GM23338 (cell line): ENCODE measurements around the gene STK36. TPM values are rescaled to one million over a fixed set of nuclear protein-coding genes. Genes with fewer than 3 reads are reported as not detected.

Experiments used
- ATAC-seq: fragments of 200-7000 bp; cut with Tn5 transposase; 3 replicates; pipeline ENCODE4 v1.9.1; 2020
- DNase-seq: peaks from one replicate; pipeline ENCODE4 v3.0.0-alpha.2; 2015; ENCODE audit warnings: low spot score
- H2AFZ ChIP-seq: fragments of 200-600 bp; sonication (generic); 2 replicates; pipeline ENCODE4 v1.8.0; 2016; ENCODE audit warnings: antibody characterized with exemption, mild to moderate bottlenecking, moderate library complexity
- H3F3A ChIP-seq: fragments of 200-600 bp; sonication (generic); replicated peaks from 2 replicates; pipeline ENCODE4 v1.8.0; 2017; ENCODE audit warnings: antibody characterized with exemption, mixed run types, low read depth
- H3K27ac ChIP-seq: fragments of 200-600 bp; sonication (generic); 2 replicates; pipeline ENCODE4 v1.6.1; 2016; ENCODE audit warnings: low read depth
- H3K27me3 ChIP-seq: fragments of 200-600 bp; sonication (generic); 2 replicates; pipeline ENCODE4 v1.8.0; 2016; ENCODE audit warnings: mild to moderate bottlenecking, mixed run types, moderate library complexity; ENCODE audit not compliant: insufficient read depth
- H3K36me3 ChIP-seq: fragments of 200-600 bp; sonication (generic); 2 replicates; pipeline ENCODE4 v1.8.0; 2016; ENCODE audit warnings: mild to moderate bottlenecking; ENCODE audit not compliant: insufficient read depth
- H3K4me1 ChIP-seq: fragments of 200-600 bp; sonication (generic); 2 replicates; pipeline ENCODE4 v1.8.0; 2016; ENCODE audit warnings: mild to moderate bottlenecking, moderate library complexity; ENCODE audit not compliant: insufficient read depth
- H3K4me2 ChIP-seq: fragments of 200-600 bp; sonication (generic); 2 replicates; pipeline ENCODE4 v1.7.1; 2017; ENCODE audit warnings: mixed run types
- H3K4me3 ChIP-seq: fragments of 200-600 bp; sonication (generic); 2 replicates; pipeline ENCODE4 v1.6.1; 2016; ENCODE audit warnings: mixed run types
- H3K79me2 ChIP-seq: fragments of 200-600 bp; sonication (generic); replicated peaks from 2 replicates; pipeline ENCODE4 v1.8.0; 2017; ENCODE audit warnings: mild to moderate bottlenecking; ENCODE audit not compliant: insufficient read depth
- H3K9me2 ChIP-seq: fragments of 200-600 bp; sonication (generic); 2 replicates; pipeline ENCODE4 v1.8.0; 2017; ENCODE audit not compliant: insufficient read depth
- H4K20me1 ChIP-seq: fragments of 200-600 bp; sonication (generic); replicated peaks from 2 replicates; pipeline ENCODE4 v1.8.0; 2017; ENCODE audit warnings: mild to moderate bottlenecking; ENCODE audit not compliant: insufficient read depth
- H3K27ac Mint-ChIP-seq: 2 replicates; pipeline ENCODE4 v1.8.0; 2020; ENCODE audit warnings: inconsistent platforms, mild to moderate bottlenecking, moderate library complexity, mixed read lengths
- H3K27me3 Mint-ChIP-seq: 3 replicates; pipeline ENCODE4 v1.8.0; 2022; ENCODE audit warnings: low read depth, mild to moderate bottlenecking, moderate library complexity, mixed read lengths, inconsistent platforms; ENCODE audit not compliant: insufficient read depth, poor library complexity
- H3K36me3 Mint-ChIP-seq: 3 replicates; pipeline ENCODE4 v1.8.0; 2021; ENCODE audit warnings: low read depth, mild to moderate bottlenecking, inconsistent platforms, moderate library complexity, mixed read lengths
- H3K4me1 Mint-ChIP-seq: 3 replicates; pipeline ENCODE4 v1.8.0; 2020; ENCODE audit warnings: mild to moderate bottlenecking, inconsistent platforms, mixed read lengths
- H3K4me3 Mint-ChIP-seq: 3 replicates; pipeline ENCODE4 v1.8.0; 2021; ENCODE audit warnings: moderate library complexity, mild to moderate bottlenecking, inconsistent platforms, mixed read lengths
- H3K9me3 Mint-ChIP-seq: 3 replicates; pipeline ENCODE4 v1.8.0; 2020; ENCODE audit warnings: moderate library complexity, mild to moderate bottlenecking, inconsistent platforms, mixed read lengths
- CREB1 ChIP-seq: fragments of 250-450 bp; sonication (Bioruptor Pico); IDR thresholded peaks from 2 replicates; pipeline ENCODE4 v1.5.0; 2020; ENCODE audit warnings: low read depth, mild to moderate bottlenecking, moderate library complexity
- EZH2 ChIP-seq: fragments of 200-600 bp; sonication (generic); IDR thresholded peaks from one replicate; pipeline ENCODE4 v1.8.0; 2017; ENCODE audit warnings: antibody characterized with exemption, mild to moderate bottlenecking, low read depth; ENCODE audit not compliant: unreplicated experiment
- EZH2phosphoT487 ChIP-seq: fragments of 200-600 bp; sonication (generic); IDR thresholded peaks from one replicate; pipeline ENCODE4 v1.8.1; 2018; ENCODE audit warnings: antibody characterized with exemption; ENCODE audit not compliant: unreplicated experiment
- JUNB ChIP-seq: IDR thresholded peaks from one replicate; pipeline ENCODE4 v1.6.1; 2016; ENCODE audit warnings: antibody characterized with exemption; ENCODE audit not compliant: unreplicated experiment
- NANOG ChIP-seq: IDR thresholded peaks from 2 replicates; pipeline ENCODE4 v1.6.1; 2016; ENCODE audit warnings: antibody characterized with exemption, borderline replicate concordance
- POLR2AphosphoS5 ChIP-seq: IDR thresholded peaks from 2 replicates; pipeline ENCODE4 v1.6.1; 2016; ENCODE audit warnings: antibody characterized with exemption, low read depth
- STAT1 ChIP-seq: IDR thresholded peaks from one replicate; pipeline ENCODE4 v1.6.1; 2016; ENCODE audit warnings: antibody characterized with exemption; ENCODE audit not compliant: unreplicated experiment
- ZNF114 ChIP-seq: fragments of 250-450 bp; sonication (Bioruptor Pico); IDR thresholded peaks from 2 replicates; pipeline ENCODE4 v1.5.0; 2020; ENCODE audit warnings: mild to moderate bottlenecking, moderate library complexity
- ZNF331 ChIP-seq: fragments of 250-450 bp; sonication (Bioruptor Pico); IDR thresholded peaks from 2 replicates; pipeline ENCODE4 v1.5.0; 2020; ENCODE audit warnings: low read depth, mild to moderate bottlenecking, moderate library complexity
- polyA plus RNA-seq: library from polyadenylated mRNA; unstranded; fragments of >200 nt; fragmentation: Nextera tagmentation; extraction: Ambion mirVana; gene quantifications from 2 replicates; pipeline ENCODE4 v1.2.1, GENCODE V29; 2016
- total RNA-seq: library from RNA; depleted of rRNA; stranded (reverse); fragments of >200 nt; shearing (Covaris generic); gene quantifications from 2 replicates; pipeline ENCODE4 v1.2.3, GENCODE V29; 2014
- TF ChIP-seq, protein P1 (sequence below): fragments of 250-450 bp; sonication (Bioruptor Pico); IDR thresholded peaks from 2 replicates; pipeline ENCODE4 v1.5.0; 2020; ENCODE audit warnings: mild to moderate bottlenecking, moderate library complexity
- TF ChIP-seq, protein P2 (sequence below): IDR thresholded peaks from one replicate; pipeline ENCODE4 v1.6.1; 2018; ENCODE audit warnings: antibody characterized with exemption; ENCODE audit not compliant: unreplicated experiment
- TF ChIP-seq, protein P3 (sequence below), 2 experiments: fragments of 200-600 bp in 1 of 2; sonication (generic) in 1 of 2; conservative IDR thresholded peaks; 2 replicates each; pipeline versions ENCODE4 v1.5.1 to v1.6.1; 2016 to 2017; ENCODE audit warnings: antibody characterized with exemption in 2 of 2, low read depth in 2 of 2, mild to moderate bottlenecking in 2 of 2, moderate library complexity in 1 of 2
- TF ChIP-seq, protein P4 (sequence below): IDR thresholded peaks from 2 replicates; pipeline ENCODE4 v1.6.1; 2016; ENCODE audit warnings: antibody characterized with exemption

The STK36 gene
- total and polyA plus RNA-seq, 2 experiments from 2014 or later = 21.2 to 26.3 TPM

DNA sequence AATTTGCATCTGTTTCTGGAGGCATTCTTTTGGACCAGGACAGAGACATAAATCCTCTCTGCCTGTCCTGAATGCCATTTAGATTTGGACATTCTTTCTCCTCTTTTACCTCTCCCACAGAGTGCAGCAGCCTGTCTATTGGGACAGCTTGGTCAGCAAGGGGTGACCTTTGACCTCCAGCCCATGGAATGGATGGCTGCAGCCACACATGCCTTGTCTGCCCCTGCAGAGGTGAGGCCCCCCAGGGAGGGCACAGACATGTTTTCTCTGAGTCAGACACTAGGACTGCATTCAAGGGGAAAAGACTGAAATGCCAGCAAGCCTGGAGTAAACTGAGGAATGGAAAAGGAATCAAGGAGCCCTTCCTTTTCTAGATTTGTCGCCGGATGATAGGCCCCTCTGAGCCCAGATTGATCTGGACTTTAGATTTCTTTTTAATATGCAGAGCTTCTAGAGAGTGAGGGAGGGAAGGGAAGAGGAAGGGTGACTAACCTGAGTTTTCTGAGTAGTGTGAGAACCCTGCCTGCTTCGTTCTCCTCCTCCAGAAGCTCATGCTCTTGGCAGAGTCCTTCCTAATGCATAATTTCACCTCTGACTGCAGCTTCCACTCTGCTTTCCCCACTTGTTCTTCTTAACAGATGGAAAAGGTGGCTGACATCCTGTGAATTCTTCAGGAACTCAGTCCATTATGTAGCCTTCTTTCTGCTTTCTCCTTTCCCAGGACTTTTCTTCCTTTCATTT is 22.7 kb downstream of the STK36 start:
- Histone ChIP-seq H3K27ac (no peak overlapping the region), H3K4me1 (no peaks in the 10 kb centered on the region), H3K4me2 (no peak overlapping the region), H3K79me2 (no peaks in the 10 kb centered on the region), H3K27me3 (no peaks in the 10 kb centered on the region), H4K20me1 (no peaks in the 10 kb centered on the region; the same call in none of the 2 replicates), H3K36me3 (peaks cover 12% of the 10 kb centered on the region; the same call in 1 of the 2 replicates), H2AFZ (no peak overlapping the region), H3K4me3 (no peak overlapping the region), H3K9me2 (no peaks in the 10 kb centered on the region), H3F3A (no peaks in the 10 kb centered on the region)
- no peak overlapping the region for H3K4me3 Mint-ChIP-seq
- peaks cover 25% of the 10 kb centered on the region for H3K36me3 Mint-ChIP-seq
- no peaks in the 10 kb centered on the region for H3K4me1 Mint-ChIP-seq
- no peaks in the 10 kb centered on the region; the same call in 2 of the 3 replicates for H3K9me3 Mint-ChIP-seq
- H3K27me3 Mint-ChIP-seq = peaks cover 6% of the 10 kb centered on the region
- no peak for TF ChIP-seq ZNF331 (CRISPR knock-in tag)
- no peak for TF ChIP-seq ZNF114 (CRISPR knock-in tag)
- TF ChIP-seq EZH2 = no peak
- TF ChIP-seq STAT1 = no peak
- no peak for TF ChIP-seq NANOG
- no peak for TF ChIP-seq POLR2AphosphoS5
- no peak for TF ChIP-seq CREB1 (CRISPR knock-in tag)
- TF ChIP-seq JUNB = no peak
- TF ChIP-seq, protein P1, sequence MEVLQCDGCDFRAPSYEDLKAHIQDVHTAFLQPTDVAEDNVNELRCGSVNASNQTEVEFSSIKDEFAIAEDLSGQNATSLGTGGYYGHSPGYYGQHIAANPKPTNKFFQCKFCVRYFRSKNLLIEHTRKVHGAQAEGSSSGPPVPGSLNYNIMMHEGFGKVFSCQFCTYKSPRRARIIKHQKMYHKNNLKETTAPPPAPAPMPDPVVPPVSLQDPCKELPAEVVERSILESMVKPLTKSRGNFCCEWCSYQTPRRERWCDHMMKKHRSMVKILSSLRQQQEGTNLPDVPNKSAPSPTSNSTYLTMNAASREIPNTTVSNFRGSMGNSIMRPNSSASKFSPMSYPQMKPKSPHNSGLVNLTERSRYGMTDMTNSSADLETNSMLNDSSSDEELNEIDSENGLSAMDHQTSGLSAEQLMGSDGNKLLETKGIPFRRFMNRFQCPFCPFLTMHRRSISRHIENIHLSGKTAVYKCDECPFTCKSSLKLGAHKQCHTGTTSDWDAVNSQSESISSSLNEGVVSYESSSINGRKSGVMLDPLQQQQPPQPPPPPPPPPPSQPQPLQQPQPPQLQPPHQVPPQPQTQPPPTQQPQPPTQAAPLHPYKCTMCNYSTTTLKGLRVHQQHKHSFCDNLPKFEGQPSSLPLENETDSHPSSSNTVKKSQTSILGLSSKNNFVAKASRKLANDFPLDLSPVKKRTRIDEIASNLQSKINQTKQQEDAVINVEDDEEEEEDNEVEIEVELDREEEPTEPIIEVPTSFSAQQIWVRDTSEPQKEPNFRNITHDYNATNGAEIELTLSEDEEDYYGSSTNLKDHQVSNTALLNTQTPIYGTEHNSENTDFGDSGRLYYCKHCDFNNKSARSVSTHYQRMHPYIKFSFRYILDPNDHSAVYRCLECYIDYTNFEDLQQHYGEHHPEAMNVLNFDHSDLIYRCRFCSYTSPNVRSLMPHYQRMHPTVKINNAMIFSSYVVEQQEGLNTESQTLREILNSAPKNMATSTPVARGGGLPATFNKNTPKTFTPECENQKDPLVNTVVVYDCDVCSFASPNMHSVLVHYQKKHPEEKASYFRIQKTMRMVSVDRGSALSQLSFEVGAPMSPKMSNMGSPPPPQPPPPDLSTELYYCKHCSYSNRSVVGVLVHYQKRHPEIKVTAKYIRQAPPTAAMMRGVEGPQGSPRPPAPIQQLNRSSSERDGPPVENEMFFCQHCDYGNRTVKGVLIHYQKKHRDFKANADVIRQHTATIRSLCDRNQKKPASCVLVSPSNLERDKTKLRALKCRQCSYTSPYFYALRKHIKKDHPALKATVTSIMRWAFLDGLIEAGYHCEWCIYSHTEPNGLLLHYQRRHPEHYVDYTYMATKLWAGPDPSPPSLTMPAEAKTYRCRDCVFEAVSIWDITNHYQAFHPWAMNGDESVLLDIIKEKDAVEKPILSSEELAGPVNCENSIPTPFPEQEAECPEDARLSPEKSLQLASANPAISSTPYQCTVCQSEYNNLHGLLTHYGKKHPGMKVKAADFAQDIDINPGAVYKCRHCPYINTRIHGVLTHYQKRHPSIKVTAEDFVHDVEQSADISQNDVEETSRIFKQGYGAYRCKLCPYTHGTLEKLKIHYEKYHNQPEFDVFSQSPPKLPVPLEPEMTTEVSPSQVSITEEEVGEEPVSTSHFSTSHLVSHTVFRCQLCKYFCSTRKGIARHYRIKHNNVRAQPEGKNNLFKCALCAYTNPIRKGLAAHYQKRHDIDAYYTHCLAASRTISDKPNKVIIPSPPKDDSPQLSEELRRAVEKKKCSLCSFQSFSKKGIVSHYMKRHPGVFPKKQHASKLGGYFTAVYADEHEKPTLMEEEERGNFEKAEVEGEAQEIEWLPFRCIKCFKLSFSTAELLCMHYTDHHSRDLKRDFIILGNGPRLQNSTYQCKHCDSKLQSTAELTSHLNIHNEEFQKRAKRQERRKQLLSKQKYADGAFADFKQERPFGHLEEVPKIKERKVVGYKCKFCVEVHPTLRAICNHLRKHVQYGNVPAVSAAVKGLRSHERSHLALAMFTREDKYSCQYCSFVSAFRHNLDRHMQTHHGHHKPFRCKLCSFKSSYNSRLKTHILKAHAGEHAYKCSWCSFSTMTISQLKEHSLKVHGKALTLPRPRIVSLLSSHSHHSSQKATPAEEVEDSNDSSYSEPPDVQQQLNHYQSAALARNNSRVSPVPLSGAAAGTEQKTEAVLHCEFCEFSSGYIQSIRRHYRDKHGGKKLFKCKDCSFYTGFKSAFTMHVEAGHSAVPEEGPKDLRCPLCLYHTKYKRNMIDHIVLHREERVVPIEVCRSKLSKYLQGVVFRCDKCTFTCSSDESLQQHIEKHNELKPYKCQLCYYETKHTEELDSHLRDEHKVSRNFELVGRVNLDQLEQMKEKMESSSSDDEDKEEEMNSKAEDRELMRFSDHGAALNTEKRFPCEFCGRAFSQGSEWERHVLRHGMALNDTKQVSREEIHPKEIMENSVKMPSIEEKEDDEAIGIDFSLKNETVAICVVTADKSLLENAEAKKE (CRISPR knock-in tag) = no peak
- no peak for TF ChIP-seq EZH2phosphoT487
- TF ChIP-seq, protein P2, sequence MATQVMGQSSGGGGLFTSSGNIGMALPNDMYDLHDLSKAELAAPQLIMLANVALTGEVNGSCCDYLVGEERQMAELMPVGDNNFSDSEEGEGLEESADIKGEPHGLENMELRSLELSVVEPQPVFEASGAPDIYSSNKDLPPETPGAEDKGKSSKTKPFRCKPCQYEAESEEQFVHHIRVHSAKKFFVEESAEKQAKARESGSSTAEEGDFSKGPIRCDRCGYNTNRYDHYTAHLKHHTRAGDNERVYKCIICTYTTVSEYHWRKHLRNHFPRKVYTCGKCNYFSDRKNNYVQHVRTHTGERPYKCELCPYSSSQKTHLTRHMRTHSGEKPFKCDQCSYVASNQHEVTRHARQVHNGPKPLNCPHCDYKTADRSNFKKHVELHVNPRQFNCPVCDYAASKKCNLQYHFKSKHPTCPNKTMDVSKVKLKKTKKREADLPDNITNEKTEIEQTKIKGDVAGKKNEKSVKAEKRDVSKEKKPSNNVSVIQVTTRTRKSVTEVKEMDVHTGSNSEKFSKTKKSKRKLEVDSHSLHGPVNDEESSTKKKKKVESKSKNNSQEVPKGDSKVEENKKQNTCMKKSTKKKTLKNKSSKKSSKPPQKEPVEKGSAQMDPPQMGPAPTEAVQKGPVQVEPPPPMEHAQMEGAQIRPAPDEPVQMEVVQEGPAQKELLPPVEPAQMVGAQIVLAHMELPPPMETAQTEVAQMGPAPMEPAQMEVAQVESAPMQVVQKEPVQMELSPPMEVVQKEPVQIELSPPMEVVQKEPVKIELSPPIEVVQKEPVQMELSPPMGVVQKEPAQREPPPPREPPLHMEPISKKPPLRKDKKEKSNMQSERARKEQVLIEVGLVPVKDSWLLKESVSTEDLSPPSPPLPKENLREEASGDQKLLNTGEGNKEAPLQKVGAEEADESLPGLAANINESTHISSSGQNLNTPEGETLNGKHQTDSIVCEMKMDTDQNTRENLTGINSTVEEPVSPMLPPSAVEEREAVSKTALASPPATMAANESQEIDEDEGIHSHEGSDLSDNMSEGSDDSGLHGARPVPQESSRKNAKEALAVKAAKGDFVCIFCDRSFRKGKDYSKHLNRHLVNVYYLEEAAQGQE = no peak
- TF ChIP-seq, protein P3, sequence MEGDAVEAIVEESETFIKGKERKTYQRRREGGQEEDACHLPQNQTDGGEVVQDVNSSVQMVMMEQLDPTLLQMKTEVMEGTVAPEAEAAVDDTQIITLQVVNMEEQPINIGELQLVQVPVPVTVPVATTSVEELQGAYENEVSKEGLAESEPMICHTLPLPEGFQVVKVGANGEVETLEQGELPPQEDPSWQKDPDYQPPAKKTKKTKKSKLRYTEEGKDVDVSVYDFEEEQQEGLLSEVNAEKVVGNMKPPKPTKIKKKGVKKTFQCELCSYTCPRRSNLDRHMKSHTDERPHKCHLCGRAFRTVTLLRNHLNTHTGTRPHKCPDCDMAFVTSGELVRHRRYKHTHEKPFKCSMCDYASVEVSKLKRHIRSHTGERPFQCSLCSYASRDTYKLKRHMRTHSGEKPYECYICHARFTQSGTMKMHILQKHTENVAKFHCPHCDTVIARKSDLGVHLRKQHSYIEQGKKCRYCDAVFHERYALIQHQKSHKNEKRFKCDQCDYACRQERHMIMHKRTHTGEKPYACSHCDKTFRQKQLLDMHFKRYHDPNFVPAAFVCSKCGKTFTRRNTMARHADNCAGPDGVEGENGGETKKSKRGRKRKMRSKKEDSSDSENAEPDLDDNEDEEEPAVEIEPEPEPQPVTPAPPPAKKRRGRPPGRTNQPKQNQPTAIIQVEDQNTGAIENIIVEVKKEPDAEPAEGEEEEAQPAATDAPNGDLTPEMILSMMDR (conservative IDR thresholded peaks at IDR 0.05; ENCODE audit: low read depth in 2 of 2) = no peak
- TF ChIP-seq, protein P4, sequence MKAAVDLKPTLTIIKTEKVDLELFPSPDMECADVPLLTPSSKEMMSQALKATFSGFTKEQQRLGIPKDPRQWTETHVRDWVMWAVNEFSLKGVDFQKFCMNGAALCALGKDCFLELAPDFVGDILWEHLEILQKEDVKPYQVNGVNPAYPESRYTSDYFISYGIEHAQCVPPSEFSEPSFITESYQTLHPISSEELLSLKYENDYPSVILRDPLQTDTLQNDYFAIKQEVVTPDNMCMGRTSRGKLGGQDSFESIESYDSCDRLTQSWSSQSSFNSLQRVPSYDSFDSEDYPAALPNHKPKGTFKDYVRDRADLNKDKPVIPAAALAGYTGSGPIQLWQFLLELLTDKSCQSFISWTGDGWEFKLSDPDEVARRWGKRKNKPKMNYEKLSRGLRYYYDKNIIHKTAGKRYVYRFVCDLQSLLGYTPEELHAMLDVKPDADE = no peak
- ATAC-seq = no peak
- no peak overlapping the region for H3K27ac Mint-ChIP-seq
- DNase-seq = no peak
